Type B pancreatic cell (in vitro differentiated cells): Measurements from ENCODE around the gene MRPL40. TPM values are rescaled to one million over a fixed set of nuclear protein-coding genes. Genes with fewer than 3 reads are reported as not detected.

ENCODE experiments used
- DNase-seq: peaks from one replicate; pipeline ENCODE4 v3.0.0; 2021; ENCODE audit warnings: mixed read lengths; ENCODE audit not compliant: unreplicated experiment; ENCODE audit errors: extremely low spot score
- H3K27ac Mint-ChIP-seq: 2 replicates; pipeline ENCODE4 v1.8.0; 2021; ENCODE audit warnings: mild to moderate bottlenecking, mixed read lengths
- H3K27me3 Mint-ChIP-seq: 2 replicates; pipeline ENCODE4 v1.8.0; 2021; ENCODE audit warnings: mixed read lengths
- H3K36me3 Mint-ChIP-seq: 2 replicates; pipeline ENCODE4 v1.8.0; 2021; ENCODE audit warnings: mixed read lengths
- H3K4me1 Mint-ChIP-seq: one replicate; pipeline ENCODE4 v1.8.0; 2021; ENCODE audit warnings: mixed read lengths; ENCODE audit not compliant: unreplicated experiment
- H3K4me3 Mint-ChIP-seq: 2 replicates; pipeline ENCODE4 v1.8.0; 2021; ENCODE audit warnings: mild to moderate bottlenecking, mixed read lengths
- H3K9me3 Mint-ChIP-seq: 2 replicates; pipeline ENCODE4 v1.8.0; 2021; ENCODE audit warnings: mixed read lengths
- total RNA-seq: library from RNA; stranded (reverse); gene quantifications from 2 replicates; pipeline ENCODE4 v1.2.1, GENCODE V29; 2021; ENCODE audit warnings: low replicate concordance
- TF ChIP-seq, protein P1 (sequence below): fragments of 200-600 bp; sonication (generic); conservative IDR thresholded peaks from 2 replicates; pipeline ENCODE4 v1.5.0; 2021; ENCODE audit warnings: antibody characterized with exemption, mild to moderate bottlenecking

MRPL40 gene
- total RNA-seq, 1 donor from 2014 or later, result 24.7 TPM

DNA sequence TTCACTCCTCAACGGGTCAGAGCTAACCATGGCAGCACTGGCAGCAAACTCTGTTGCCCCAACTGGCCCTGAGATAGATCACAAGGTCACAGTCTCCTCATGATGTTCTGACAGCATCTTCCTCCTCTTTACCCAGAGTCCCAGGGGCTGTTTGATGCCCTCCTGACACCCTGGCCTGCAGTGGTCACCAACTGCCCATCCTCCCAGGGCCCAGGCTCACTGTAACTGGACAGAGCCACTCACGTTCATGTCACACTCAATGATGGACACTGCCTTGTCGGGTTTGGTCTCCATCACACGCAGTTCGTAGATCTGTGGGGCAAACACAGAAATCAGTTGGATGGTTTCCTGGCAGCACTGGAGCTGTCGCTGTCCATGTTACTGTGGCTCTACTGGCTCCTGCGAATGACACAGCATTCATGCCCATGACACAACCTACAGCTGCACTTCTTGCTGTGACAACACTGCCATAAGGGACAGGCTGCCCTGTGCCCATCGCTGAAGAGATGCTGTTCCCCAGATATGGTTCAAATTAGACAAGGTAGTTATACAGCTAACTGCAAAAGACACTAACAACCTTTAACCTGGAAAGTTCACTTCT lies 25.6 kb downstream of the MRPL40 start:
- H3K36me3 Mint-ChIP-seq, result peaks cover 24% of the 10 kb centered on the region
- H3K27me3 Mint-ChIP-seq, result no peaks in the 10 kb centered on the region
- no peak for DNase-seq
- no peaks in the 10 kb centered on the region for H3K9me3 Mint-ChIP-seq
- H3K27ac Mint-ChIP-seq, result no peak overlapping the region
- no peaks in the 10 kb centered on the region for H3K4me1 Mint-ChIP-seq
- TF ChIP-seq, protein P1, sequence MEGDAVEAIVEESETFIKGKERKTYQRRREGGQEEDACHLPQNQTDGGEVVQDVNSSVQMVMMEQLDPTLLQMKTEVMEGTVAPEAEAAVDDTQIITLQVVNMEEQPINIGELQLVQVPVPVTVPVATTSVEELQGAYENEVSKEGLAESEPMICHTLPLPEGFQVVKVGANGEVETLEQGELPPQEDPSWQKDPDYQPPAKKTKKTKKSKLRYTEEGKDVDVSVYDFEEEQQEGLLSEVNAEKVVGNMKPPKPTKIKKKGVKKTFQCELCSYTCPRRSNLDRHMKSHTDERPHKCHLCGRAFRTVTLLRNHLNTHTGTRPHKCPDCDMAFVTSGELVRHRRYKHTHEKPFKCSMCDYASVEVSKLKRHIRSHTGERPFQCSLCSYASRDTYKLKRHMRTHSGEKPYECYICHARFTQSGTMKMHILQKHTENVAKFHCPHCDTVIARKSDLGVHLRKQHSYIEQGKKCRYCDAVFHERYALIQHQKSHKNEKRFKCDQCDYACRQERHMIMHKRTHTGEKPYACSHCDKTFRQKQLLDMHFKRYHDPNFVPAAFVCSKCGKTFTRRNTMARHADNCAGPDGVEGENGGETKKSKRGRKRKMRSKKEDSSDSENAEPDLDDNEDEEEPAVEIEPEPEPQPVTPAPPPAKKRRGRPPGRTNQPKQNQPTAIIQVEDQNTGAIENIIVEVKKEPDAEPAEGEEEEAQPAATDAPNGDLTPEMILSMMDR, result no peak
- H3K4me3 Mint-ChIP-seq, result no peak overlapping the region

DNA sequence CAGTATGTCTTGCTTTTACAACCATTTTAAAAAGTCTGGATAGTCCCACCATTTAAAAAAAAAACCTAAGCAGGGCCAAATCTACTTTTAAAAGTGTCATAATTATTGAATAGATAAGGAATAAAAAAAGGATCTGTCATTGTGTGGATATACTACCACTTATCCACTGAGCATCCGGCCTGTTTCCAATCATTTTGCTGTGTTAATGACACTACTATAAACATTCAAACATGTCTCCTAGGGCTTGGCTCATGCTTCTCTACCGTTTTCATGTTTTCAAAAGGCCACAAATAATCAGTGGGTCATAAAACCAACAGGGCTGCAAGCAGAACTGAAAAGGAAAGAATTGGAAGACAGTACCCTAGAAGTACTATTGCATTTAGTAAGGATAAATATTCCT lies 27.7 kb downstream of the MRPL40 start:
- no peak overlapping the region for H3K4me3 Mint-ChIP-seq
- H3K27me3 Mint-ChIP-seq, result no peaks in the 10 kb centered on the region
- no peak for DNase-seq
- no peaks in the 10 kb centered on the region for H3K9me3 Mint-ChIP-seq
- TF ChIP-seq, protein P1, result no peak
- no peak overlapping the region for H3K27ac Mint-ChIP-seq
- H3K36me3 Mint-ChIP-seq, result peaks cover 20% of the 10 kb centered on the region
- no peaks in the 10 kb centered on the region for H3K4me1 Mint-ChIP-seq

DNA sequence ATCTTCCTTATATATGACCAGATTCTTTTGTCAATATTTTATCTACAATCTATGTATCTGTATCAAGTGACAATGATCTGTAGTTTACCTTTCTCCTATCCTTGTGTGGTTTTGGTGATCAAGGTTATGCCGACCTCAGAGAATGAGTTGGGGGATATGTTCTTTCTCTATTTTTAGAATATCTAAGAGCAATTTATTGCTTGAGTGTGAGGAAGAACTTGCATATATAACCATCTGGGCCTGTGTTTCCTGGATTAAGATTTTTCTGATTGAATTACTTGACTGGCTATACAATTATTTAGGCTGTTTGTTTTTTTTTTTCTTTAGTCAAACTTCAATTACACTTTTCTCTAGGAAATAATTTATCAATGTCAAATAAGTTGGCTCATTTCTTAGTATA lies 29.2 kb downstream of the MRPL40 start:
- TF ChIP-seq, protein P1, result no peak
- H3K27me3 Mint-ChIP-seq, result no peaks in the 10 kb centered on the region
- H3K4me1 Mint-ChIP-seq, result no peaks in the 10 kb centered on the region
- no peak overlapping the region for H3K4me3 Mint-ChIP-seq
- DNase-seq, result no peak
- no peaks in the 10 kb centered on the region for H3K9me3 Mint-ChIP-seq
- H3K36me3 Mint-ChIP-seq, result peaks cover 17% of the 10 kb centered on the region
- H3K27ac Mint-ChIP-seq, result no peak overlapping the region

DNA sequence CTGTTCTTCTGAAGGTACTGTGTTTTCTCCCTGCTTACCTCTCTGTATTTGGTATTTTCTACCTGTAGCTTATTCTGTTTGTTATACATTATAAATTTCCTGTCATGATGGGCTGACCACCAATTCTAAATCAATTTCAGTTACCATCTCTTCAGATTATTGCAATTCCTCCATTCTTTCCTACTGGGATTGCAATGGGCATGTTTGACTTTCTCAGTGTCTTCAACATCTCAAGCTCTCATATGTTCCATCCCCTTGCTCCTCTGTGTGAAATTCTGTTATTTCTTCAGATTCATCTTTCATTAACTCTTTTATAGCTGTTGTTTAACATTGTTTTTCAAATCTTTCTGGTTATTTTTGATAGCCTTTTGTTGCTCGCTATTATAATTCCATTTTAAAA lies 30.7 kb downstream of the MRPL40 start:
- no peaks in the 10 kb centered on the region for H3K4me1 Mint-ChIP-seq
- H3K4me3 Mint-ChIP-seq, result no peak overlapping the region
- H3K9me3 Mint-ChIP-seq, result no peaks in the 10 kb centered on the region
- H3K27ac Mint-ChIP-seq, result no peak overlapping the region
- TF ChIP-seq, protein P1, result no peak
- H3K27me3 Mint-ChIP-seq, result no peaks in the 10 kb centered on the region
- DNase-seq, result no peak
- peaks cover 21% of the 10 kb centered on the region for H3K36me3 Mint-ChIP-seq

DNA sequence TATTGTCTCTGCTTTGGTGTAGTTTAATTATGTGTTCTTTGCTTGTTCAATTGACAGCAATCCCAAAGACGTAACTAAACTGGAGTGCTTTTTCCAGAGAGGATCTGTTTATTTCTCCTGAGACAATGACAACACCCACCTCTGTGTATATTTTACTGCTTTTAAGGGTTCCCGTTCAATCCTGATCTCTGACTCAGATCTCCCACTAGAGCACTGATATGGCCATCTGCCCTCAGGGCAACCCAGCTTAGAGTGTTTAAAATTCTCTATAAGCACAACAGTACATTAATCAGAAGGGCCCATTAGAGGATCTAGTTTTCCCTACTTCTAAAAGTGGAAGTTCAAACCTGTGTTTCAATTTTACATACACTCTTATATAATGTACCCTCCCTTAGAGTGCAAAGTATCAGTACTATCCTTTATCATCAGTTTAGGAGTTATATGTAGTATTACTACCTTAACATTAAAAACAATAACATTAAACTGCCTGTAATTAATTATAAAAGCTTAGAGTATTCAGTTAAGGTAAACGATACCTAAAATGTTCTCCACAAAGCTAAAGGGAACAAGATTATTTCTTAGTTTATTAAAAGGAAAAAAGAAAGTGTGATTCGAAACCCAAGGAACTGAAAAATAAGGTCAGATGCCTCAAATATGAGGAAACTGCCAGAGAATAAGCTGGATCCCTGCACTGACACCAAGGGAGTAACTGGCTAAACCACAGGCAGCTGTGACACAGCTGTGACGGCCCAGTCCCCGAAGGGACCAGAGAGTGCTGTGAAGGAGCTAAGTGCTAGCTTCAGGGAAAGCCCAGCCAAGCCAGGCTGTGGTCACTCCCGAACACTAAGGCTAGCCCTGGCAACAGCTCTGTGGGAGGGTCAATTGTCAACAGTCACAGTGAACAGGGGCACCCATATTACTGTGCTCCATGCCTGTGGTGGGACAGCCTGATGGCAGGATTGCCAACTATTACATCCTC lies 31.4 kb downstream of the MRPL40 start:
- DNase-seq, result no peak
- Mint-ChIP-seq H3K27me3 (no peaks in the 10 kb centered on the region), H3K36me3 (peaks cover 21% of the 10 kb centered on the region), H3K27ac (no peak overlapping the region), H3K4me1 (no peaks in the 10 kb centered on the region), H3K4me3 (no peak overlapping the region), H3K9me3 (no peaks in the 10 kb centered on the region)
- TF ChIP-seq, protein P1, result no peak
